Left renal pelvis (tissue), 4 donors: ENCODE results near the gene CCDC33. TPM values are rescaled to one million over a fixed set of nuclear protein-coding genes. Genes with fewer than 3 reads are reported as not detected.
"Not testable (repeated sequence)": the region's sequence is repeated elsewhere in the genome, so short reads cannot be mapped to it uniquely, and the experiment has no call there.

Source experiments
- DNase-seq, 4 donors: peaks; one replicate each; pipeline ENCODE4 v3.0.0-alpha.2; 2013; ENCODE audit warnings: low read depth in 4 of 4, low spot score in 3 of 4
- polyA plus RNA-seq, 4 donors: library from polyadenylated mRNA; unstranded; fragments of 120-200 nt; gene quantifications; one replicate each; pipeline ENCODE4 v1.2.1, GENCODE V29; 2013; ENCODE audit not compliant: insufficient read length in 4 of 4

CCDC33 gene
- polyA plus RNA-seq, 4 donors = 2.8 to 9.2 (median 3.9) TPM

DNA sequence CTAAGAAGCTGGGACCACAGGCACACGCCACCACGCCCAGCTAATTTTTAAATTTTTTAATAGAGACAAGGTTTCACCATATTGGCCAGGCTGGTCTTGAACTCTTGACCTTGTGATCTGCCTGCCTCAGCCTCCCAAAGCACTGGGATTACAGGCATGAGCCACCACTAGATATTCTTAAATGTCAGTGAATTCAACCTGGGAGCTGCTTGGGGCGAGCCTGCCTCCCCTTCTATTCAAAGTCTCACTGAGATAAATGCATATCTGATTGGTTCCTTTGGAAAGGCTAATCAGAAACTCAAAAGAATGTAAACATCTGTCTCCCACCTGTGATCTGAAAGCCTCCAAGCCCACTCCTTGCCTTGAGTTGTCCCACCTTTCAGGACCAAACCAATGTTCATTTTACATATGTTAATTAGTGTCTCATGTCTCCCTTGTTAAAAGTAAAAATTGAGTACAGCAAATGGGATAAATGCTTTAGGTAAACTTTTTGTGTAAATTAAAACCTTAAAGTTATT is 116.3 kb downstream of the CCDC33 start:
- no peak for DNase-seq

DNA sequence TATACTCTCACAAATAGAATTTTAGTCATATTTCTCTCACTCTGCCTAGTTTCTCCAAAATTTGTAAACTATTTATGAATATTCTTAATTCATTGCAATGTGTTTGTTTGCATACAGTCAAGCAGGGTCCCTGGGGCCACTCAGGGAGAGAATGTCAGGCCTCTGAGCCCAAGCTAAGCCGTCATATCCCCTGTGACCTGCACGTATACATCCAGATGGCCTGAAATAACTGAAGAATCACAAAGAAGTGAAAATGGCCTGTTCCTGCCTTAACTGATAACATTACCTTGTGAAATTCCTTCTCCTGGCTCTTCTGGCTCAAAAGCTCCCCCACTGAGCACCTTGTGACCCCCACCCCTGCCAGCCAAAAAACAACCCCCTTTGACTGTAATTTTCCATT is 117.9 kb downstream of the CCDC33 start:
- not testable (repeated sequence) for DNase-seq

DNA sequence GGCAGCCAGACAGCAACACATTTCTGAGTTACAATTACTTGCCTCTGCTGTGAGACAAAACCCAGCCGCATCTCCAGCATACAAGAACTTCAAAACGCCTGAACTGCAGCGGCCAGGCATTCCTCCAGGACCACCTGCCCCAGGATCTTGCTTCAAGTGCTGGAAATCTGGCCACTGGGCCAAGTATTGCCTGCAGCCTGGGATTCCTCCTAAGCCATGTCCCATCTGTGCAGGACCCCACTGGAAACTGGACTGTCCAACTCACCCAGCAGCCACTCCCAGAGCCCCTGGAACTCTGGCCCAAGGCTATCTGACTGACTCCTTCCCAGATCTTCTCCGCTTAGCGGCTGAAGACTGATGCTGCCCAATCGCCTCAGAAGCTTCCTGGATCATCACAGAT is 119.9 kb downstream of the CCDC33 start:
- not testable (repeated sequence) for DNase-seq

DNA sequence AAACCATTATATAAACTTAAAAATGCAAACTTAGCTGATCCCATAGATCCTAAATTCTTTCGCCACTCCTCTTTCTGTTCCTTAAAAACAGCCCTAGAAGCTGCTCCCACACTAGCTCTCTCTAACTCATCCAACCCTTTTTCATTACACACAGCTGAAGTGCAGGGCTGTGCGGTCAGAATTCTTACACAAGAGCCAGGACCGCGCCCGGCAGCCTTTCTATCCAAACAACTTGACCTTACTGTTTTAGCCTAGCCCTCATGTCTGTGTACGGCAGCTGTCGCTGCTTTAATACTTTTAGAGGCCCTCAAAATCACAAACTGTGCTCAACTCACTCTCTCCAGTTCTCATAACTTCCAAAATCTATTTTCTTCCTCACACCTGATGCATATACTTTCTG is 121.4 kb downstream of the CCDC33 start:
- DNase-seq = not testable (repeated sequence)

DNA sequence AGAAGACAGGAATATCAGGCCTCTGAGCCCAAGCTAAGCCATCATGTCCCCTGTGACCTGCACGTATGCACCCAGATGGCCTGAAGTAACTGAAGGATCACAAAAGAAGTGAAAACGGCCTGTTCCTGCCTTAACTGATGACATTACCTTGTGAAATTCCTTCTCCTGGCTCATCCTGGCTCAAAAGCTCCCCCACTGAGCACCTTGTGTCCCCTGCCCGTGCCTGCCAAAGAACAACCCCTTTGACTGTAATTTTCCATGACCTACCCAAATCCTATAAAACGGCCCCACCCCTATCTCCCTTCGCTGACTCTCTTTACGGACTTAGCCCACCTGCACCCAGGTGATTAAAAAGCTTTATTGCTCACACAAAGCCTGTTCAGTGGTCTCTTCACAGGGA is 123.2 kb downstream of the CCDC33 start:
- not testable (repeated sequence) for DNase-seq

DNA sequence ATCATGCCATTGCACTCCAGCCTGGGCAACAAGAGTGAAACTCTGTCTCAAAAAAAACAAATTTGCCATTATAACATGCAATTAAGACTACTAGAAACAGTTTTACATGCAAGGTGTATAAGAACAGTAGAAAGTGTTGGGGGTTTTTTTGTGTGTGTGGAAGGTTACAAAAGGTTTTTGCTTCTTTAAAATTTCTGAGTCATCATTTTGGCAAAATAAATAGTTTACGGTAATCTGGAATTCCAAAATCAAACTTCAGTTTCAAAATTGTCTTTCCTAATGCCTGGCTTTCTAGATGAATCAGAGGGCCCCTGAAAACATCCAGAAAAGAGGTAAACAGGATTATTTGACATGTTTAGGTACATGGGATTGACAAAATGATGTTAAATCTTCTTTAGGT is 124.7 kb downstream of the CCDC33 start:
- not testable (repeated sequence) for DNase-seq

DNA sequence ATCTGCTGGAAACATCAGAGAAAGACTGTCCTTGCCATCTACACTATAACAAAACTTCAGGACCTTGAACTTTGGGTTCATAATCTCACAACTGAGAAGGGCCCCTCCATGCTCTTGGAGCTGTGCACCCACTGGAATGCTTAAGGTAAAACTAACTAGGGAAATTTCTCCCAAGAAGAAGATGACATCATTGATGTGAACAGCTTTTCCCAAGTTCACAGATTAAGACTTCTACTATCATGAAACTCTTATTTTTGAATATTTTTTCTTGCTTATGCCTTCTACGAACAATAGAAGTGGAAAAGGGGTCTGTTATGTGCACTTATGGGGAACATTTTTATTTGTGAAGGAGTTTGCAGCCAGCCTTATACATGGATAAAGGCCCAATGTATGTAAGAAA is 126.4 kb downstream of the CCDC33 start:
- DNase-seq = no peak

DNA sequence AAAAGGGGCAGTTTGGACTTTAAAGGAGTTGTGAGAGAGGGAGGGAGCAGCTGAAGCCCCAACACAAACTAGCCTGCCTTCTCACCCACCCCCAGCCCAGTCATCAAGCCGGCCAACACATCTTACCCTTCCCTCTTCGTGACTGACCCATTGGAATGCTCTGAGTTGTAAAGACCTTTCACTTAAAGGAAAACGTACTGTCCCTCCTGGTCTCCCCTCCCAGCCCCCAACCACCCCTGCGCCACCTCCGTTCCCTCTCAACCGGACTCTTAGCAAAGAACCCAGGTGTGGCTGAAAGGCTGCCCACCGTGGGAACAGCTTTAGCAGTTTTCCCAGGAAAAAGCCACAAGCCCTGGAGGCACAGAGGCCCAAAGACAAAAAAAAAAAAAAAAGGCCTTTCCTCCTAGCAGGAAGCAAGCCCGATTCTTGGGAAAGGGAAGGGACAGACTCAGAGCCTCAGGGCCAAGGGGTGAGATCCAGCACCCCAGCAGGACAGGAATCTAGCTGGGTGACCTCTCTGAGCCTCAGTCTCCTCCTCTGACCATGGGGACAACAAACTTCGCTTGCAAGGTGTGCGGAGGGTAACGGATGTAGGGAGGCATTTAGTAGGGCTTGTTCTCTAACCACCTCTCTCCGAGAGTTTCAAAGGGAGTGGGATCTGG is 128.9 kb downstream of the CCDC33 start:
- no peak for DNase-seq

DNA sequence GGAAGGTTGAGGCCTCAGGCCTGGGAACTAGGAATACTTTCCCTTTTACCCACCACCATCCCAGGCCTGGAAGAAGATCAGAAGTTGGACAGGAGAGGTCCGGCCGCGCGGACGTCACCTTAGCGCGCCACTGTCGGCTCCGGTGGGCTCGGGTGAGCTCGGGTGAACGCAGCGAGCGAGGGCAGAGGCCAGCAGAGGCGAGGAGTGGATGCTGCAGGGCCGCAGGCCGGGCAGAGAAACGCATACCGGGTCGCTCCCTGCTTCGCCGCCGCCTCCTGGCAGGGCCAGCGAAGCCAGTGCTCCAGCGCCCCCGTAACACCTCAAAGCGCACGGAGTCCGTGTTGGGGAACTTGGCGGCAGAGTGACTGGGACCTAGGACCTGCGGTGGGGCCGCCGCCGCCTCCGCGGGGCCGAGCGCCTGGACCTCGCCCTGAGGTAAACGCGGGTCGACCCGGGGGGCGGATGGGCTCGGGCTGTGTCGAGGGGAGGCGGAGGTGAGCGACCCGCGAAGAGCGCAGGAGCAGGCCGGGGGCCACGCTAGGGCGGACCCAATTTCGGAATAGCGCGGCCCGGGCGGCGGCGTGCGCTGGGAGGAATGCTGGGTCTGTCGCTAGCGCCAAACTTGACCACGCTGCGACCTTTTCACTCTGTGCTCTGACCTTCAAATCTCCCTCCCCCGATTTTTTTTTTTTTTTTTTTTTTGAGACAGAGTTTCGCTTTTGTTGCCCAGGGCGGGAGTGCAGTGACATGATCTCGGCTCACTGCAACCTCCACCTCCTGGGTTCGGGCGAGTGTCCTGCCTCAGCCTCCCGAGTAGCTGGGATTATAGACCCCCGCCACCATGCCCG is 129.7 kb downstream of the CCDC33 start:
- DNase-seq = no peak

DNA sequence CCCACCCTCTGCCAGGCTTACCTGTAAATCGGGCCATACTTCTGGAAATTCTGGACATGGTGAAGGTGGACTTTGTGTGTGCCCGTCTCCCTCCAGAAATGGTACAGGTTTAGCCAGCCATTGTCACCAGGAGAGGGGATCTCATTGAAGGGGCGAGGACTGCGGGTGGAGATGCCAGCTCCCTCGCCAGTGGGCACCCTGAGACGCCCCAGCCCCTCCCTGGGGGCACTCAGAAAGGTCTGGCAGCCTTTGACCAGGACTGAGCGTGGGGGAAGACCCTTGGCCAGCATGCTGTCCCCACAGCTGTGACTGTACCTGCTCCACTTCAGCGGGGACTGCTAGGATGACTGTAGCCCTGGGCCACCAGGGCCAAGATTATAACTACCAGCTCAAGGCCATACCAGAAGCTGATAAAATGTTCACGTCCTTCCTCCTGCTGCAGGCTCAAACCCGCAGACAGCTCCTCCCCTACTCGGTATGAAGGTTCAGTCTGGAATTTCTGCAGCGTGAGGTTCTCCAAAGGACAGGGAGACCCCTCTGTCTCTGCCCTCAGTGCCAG is 131.2 kb downstream of the CCDC33 start, which contains the start of gene CYP11A1:
TSS of gene CYP11A1 (minus strand) at position 351 of the 559 bp plus-strand sequence. CDS start at position 290, 61 bp downstream.
- DNase-seq = no peak

DNA sequence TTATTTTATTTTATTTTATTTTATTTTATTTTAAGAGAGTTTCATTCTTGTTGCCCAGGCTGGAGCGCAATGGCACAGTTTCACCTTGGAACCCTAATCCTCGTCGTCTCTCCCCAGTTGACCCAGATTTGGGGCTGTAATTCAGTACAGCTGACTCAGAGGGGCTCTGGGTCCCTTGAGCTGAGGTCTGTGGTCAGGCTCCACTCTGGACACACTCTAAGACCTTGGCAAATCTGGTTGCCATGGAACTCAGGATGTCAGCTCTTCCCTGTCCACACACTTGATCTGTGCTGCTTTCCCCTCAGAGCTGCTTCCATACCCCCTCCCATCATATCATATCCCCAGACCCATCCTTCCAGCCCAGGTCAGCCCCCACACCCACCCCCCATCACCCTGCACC is 132.0 kb downstream of the CCDC33 start:
- DNase-seq = no peak

DNA sequence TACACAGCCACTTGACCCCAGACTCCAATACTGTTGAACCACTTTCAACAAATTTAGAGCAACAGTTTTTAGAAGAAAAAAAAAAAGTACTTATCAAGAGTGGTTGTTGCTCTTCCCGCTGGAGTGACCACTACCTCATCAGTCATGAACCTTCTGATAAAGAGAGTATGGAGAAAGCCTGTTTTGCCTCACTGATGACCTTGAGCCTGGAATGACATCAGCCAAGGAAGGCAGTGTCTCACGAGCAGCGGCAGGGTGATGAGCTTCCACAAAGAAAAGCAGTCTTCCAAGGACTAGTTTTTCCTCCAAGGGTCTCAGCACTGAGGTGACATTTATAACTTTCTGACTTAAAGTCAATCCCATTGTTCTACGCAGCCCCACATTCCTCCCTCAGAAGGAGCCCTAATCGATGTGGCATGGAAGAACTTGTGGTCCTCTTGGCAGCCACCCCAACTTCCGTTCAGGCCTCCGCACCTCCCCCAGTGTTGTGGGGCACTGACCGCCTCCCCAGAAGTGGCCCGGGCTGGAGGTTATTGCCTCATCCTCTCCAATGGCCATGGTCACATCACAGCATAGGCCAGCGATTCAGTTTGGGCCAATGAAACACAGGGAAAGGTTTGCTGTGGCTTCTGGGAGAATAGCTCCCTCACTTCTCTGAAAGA is 133.1 kb downstream of the CCDC33 start:
- DNase-seq = no peak

DNA sequence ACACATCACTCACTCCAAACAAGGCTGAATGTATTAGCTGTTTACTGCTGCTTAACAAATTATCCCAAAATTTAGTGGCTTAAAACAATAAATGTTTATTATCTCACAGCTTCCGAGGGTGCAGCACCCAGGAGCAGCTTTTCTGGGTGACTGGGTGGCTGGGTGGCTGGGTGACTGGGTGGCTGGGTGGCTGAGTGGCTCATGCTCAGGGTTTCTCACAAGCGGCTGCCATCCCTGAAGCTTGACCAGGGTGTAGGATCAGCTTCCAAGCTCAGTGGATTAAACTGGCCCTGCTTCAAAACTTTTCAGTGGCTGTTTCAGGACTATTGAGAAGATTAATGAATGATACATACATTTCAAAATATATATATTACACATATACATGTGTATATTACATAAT is 133.6 kb downstream of the CCDC33 start:
- DNase-seq = no peak

DNA sequence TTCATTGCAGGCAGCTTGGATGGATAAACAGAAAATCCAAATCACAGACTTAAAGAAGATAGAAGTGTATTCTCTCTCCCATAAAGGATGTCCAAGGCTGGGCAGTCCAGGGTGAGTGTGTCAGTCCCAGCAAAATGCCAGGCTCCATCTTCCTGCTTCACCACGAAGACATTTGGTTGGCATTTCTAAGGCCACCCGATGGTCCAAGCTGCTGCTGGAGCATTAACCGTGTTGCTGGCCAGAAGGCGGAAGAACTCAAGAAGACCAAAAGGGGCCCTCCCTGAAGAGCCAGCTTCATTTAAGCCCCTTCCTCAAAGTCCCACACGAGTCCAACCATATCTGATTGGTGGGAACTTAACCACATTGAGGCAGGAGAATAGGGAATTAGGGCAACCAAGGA is 134.3 kb downstream of the CCDC33 start:
- no peak for DNase-seq

DNA sequence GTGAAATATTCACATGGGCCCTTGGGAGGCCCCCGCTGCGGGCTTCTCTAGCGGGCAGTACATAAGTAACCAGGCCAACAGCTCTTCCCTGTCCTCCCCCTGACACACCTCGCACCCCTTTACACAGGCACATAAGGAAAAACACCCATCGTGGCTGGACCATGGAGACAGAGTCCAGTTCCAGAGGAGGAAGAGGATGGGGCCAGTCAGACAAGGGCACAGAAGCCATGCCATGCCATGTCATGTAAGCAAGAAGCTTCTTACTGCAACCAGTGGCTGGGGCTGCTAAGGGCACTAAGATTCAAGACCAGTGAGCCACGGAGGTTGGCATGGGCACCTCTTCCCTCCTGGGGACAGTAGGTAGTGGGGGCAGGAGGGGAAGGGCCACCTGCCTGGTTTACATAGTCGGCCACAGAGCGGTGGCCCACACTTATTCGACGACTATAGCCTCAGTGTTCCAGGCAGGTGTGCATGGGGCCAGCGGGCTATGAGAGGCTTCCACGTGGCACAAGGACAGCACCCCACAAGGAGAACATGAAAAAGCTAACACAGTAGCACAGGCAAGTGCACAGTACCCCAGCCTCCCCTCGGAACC is 137.0 kb downstream of the CCDC33 start:
- no peak for DNase-seq

DNA sequence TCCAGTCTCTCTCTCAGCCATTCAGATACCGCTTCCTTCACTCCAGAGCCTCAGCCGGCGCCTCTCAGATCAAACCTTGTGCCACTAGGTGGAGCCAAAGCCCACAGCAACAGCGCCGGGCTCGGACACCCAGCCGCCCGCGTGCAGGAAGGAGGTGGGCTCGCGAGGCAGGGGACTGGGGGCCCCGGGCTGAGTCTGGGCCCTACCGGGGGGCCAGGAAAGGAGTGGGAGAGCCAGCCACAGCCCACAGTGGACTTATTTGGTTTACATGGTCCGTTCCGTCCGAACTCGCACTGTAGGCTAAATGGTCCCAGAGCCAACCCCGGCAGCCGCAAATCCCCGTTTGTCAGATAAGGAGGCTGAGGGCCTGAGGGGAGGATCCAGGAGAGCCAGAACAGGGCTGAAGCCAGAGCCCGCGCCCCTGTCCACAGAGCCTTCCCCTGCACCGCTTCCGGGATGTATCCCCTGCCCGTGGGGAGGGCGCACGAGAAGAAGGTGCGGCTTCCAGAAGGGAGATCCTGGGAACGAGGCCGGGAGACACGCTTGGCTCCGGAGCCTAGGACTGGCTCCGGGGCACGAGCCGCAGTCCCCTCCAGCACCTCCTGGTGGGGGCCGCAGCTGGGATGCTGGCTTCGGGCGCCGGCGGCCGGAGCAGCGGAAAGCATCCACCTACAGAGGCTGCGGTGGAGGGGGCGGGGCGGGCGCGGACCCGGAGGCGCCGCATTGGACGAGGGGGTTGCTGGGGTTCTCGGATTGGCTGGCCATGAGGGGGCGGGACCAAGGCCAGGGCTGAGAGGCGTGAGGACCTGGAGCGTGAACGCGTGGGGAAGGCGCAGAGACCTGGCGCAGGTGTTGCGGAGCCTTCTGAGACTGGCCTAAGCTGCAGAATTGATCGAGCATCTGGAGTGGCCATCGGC is 137.9 kb downstream of the CCDC33 start:
- peak in 3 of 4 donors; percentile 71 to 77 (median 75) for DNase-seq

DNA sequence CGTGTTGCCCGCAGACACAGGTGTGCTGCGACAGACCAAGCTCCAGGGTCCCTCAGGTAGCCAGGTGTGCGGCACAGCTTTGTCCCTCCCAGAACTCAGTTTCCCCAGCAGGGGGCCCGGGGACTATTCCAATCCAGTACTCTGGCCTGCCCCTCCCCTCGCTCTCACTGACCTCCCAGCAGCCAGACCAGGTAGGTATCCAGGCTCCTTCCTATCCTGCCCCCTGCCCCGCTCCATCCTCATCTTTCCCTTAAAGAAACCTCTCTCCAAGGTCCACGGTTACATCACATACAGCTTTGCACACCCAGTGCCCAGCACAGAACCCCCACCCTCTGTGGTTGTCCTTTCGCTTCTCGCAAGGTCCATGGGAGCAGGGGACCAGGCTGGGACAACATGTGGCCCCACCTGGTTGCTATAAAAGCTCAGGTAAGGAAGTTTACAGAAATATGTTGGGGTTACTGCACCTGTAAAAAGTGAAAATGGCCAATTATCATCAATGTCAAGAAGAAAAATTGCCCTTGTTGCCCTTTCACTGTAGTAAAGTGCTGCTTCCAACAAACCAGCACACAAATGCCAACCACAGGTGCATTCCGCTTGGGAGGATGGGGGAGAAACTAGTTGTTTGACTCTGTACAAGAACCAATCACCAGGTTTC is 138.6 kb downstream of the CCDC33 start:
- no peak for DNase-seq

DNA sequence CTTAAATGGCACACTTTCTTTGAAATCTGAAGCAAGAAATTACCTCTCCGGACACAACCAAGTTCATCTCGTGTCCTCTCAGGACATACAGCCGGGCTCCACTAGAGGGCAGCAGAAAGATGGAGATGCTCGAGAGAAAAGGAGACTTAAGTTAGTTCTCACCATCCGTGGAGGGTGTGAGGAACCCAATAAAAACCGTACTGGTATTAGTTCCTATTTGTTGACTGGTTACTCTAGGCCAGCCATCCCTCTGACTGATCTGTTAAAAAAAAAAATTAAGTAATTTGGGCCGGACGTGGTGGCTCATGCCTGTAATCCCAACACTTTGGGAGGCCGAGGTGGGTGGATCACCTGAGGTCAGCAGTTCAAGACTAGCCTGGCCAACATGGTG is 139.2 kb downstream of the CCDC33 start:
- DNase-seq = peak in 1 of 4 donors; percentile 63

DNA sequence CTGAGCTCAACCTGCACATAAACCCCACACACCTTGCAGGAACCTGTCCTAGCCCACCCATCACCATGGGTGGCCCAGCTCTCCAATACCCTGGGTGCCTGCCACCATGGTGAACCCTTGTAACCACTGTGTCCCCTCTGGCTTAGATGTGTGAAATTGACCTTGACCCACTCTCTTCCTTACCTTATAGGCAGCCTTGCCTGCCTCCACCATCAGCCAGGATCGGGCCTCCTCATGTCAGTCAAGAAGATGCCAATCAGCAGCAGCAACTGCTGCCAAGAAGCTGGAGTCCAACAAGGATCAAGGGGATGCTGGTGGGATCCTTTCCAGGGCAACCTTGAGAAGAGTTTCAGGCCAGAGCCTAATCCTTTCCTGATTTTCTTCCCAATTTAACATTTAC is 140.1 kb downstream of the CCDC33 start:
- no peak for DNase-seq
